Endothelial cell of hepatic sinusoid (primary cell): ENCODE data around the gene GCFC2.

Experiments used
- in situ Hi-C: cut with HindIII; loops from 2 replicates; pipeline ENCODE4 v1.10.0; 2017; ENCODE audit warnings: low sequenced_read_pairs

The GCFC2 gene

DNA sequence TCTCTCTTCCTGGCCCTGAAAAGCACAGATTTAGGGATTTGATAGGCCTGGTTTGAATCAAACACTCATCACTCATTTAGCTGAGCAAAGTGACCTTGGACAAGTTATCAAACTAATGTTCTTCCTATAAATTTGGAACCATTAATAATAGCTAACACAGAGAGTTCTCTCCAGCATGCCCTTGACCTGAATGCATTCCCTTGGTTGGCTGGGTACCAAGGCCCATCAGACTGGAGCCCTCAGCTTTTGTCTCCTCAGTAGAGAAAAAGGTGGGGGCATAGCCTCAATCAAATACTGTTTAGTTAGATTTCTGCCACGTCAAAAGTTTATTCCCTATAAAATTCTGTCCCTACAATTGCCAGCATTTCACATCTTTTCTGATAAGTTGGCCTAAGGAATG lies 77.9 kb downstream of the GCFC2 start:
- in situ Hi-C loops: no loop called here

DNA sequence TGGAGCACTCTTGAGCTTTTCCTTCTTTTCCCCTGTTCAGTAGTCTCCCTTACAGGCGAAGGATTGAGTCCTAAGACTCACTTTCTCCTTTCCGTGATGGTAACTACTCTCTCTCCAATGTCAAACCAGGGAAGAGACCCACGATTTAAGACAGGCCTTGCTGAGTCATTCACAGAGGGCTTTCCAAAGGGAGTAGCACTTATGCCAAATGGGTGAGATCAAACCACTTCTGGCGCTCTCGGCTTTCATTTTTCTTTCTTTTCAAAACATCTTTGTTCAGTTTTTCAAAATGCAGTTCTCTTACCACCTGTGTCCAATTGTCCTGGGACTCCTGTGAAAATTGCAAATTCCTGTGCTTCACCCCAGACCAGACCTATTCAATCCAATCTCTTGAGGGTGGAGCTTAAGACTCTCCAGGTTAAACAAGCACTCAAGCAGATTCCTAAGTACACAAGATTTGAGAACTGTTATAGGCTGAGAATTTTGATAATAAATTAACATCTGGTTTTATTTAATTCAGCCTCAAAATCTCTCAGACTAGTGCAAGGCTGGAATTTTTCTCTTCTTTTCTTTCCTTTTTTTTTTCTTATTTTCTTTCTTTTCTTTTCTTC lies 78.5 kb downstream of the GCFC2 start:
- in situ Hi-C loops: no loop called here

DNA sequence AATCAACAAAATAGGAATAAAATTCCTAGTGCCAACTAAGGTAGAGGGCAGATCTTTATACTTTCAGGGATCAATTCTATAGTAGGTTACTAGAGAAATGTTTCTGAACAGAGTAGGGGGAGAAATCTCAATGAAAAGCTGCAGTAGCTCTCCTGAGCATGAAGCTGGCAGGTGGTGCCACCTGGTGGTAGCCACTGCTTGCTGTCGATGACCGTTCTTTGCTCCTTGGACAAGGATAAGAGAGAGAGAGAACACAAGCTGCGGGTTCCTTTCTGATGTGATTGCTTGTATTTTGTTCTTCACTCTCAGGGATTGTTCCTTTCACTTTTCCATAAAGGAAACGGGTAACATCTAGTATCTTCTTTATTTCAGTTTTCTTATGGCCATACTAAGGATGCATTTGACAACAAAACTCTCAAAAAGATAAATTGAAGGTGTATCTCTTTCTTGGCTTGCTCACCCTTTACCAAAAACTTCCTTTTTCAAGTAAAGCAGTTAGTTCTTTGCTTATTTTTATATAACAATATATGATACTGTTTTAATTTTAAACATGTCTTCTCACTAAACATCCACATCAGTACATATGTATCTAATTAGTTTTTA lies 82.7 kb downstream of the GCFC2 start:
- in situ Hi-C loops: no loop called here

DNA sequence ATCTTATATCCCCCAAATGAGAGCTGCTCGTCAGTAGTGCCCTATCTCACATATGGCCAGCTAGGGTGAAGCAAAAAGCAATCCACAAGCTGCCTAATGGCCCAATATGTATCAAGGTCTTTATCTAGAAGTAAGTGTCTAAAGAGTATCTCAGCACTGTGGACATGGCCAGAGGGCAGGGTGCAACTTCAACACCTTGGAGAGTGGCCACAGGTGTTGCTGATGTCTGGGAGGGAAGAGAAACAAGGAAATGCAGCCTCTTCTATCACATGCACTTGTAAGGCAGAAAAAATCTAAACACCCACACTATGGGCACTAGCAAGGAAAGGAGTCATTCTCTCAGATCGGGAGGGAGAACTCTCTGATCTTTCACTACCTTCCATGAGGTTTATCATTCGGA lies 87.8 kb downstream of the GCFC2 start:
- in situ Hi-C loops: no loop called here

DNA sequence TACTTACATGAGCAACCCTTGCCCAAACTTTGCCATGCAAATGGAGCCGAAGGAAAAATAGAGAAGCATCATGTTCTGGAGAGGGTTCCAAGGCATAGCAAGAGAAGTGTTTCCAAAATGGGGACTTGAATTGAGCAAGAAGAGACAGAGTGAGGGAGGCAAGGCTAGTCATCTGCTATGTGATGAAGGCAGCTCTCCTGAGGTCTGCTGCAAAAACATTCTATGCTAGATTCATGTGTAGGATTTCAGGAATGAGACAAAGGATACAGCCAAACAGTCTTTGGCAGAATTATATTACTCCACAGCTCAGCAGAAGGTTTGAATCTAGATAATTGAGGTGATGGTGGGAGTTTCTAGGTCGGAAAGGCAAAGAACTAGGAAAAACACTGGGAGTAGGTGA lies 88.2 kb downstream of the GCFC2 start:
- in situ Hi-C loops: no loop called here

DNA sequence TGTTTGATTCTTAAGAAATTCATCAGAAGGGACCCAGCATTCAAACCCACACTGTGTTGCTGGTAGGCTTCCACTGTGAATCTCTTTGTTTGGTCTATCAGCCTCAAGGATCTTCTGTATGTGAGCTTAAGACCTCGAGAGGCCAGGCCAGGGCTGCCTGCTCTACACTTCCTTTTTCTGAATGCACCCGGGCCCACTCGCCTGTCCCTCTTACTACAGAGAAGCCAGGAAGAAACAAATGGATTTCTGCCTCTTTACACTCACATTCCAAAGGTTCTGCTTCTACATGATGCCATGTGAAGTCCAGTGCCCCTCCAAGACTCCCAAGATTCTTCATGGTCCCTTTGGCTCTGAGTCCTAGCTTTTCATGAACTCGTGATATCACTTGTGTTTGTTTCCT lies 89.5 kb downstream of the GCFC2 start:
- in situ Hi-C loops: no loop called here

DNA sequence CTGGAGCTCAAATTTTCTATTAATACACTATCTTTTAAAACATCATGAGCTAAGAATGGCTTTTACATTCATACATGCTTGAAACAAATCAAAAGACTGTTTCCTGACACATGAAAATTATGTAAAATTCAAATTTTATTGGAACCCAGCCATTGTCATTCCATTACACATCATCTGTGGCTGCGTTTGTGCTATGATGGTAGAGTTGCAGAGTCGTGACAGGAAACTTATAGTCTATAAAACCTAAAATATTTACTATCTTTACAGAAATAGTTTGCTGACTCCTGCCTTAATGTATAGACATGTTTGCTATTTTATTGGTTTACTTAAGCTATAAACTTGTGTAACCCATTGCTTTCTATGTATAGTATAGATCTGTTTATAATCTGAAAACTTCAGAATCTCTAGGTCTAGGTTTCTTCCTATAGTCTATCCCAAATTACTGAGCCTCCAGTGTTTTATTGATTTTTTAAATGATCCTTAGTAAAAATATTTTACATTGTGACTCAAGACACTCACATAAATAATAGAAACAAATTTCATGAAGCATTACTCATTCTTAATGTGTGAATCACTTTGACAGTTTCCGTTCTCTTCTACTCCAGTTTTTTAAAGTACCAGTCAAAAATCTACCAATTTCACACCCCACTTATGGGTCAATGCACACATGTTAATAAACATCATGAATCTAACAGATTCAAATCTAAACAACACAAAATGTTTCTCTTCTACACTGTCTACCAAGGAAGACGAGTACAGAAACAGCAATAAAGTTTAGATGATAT lies 90.6 kb downstream of the GCFC2 start:
- in situ Hi-C loops: no loop called here

DNA sequence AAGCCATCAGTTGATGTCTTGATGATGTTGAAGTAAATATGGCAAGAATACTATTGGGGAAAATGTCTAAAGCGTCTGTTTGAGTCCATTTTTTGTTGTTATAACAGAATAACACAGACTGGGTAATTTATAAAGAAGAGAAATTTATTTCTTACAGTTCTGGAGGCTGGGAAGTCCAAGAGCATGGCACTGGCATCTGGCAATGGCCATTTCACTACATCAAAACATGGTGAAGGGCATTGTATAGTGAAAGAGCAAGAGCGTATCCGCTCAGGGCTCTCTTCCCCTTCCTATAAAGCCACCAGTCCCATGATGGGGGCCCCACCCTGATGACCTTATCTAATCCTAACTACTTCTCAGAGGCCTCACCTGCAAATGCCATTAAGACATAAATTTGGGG lies 93.8 kb downstream of the GCFC2 start:
- in situ Hi-C loops: no loop called here

DNA sequence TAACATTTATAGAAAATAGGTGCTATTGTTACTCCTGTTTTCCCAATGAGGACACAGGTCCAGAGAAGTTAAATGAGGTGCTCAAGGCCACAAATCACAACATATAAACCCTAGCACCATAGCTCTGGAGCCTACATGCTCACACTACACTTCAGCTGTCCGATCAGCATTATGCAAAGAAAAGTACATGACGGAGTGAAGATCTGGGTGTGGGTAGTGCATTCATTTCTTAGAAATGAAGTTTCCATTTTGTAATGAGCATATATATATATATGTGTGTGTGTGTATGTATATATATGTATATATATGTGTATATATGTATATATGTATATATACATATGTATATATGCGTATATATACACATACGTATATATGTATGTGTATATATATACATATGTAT lies 94.3 kb downstream of the GCFC2 start:
- in situ Hi-C loops: no loop called here

DNA sequence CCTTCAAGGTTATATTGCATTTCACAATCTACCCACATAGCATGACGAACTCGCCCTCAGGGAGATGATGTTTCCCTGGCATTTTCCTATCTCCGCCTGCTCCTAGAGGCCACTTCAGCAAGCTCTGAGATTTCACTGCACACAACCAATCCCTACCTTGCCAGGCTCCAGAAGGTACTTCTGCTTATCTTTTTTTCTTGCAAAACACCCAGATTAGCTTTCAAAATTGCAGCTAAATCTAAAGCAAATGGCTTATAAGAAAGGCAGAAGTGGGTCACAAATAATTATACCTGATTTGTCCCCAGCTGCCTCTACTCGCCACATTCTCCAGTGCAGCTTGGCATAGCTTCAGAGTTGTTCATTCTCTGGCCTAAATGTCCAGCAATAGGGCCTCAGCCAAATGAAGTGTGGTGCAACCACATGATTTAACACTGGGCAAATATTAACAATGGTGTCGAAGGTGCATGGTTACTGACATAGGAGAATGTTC lies 96.5 kb downstream of the GCFC2 start:
- in situ Hi-C loops: no loop called here

DNA sequence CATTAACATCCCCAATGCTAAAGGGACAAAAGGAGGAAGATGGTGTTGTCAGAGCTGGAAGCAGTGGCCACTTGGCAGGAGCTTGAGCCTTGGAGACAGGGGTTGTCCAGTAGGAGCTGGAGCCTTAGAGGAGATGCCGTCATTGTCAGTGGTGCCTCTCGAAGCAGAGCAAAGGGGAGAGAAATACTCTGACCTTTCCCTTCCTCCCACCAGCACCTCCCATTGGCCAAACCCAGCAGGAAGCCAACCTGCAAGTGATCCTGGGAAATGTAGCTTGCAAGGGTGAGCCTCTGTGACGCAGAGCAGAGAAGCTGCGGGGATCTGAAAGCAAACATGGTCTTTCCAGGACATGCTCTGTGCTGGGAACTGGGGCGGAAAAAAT lies 97.9 kb downstream of the GCFC2 start:
- in situ Hi-C loops: no loop called here
